ENCODE measurements around the gene PSMB1. TPM values are rescaled to one million over a fixed set of nuclear protein-coding genes. Genes with fewer than 3 reads are reported as not detected.

PSMB1 gene
- total and polyA plus RNA-seq, 9 of the 15 experiments (the other 6 are each of a cell fraction or from before 2014, with no cell fraction given) = 447 to 2,953 (median 884) TPM

- TF ChIP-seq, protein P1, sequence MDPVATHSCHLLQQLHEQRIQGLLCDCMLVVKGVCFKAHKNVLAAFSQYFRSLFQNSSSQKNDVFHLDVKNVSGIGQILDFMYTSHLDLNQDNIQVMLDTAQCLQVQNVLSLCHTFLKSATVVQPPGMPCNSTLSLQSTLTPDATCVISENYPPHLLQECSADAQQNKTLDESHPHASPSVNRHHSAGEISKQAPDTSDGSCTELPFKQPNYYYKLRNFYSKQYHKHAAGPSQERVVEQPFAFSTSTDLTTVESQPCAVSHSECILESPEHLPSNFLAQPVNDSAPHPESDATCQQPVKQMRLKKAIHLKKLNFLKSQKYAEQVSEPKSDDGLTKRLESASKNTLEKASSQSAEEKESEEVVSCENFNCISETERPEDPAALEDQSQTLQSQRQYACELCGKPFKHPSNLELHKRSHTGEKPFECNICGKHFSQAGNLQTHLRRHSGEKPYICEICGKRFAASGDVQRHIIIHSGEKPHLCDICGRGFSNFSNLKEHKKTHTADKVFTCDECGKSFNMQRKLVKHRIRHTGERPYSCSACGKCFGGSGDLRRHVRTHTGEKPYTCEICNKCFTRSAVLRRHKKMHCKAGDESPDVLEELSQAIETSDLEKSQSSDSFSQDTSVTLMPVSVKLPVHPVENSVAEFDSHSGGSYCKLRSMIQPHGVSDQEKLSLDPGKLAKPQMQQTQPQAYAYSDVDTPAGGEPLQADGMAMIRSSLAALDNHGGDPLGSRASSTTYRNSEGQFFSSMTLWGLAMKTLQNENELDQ (CRISPR knock-in tag; IDR thresholded peaks at IDR 0.05; ENCODE audit: borderline replicate concordance) = no peak
- TF ChIP-seq RBM25 (IDR thresholded peaks at IDR 0.05; ENCODE audit: low read depth, low read length, severe bottlenecking) (no peak), FIP1L1 (IDR thresholded peaks at IDR 0.05; ENCODE audit: low read depth, low read length, poor library complexity, severe bottlenecking) (no peak), ZNF57 (CRISPR knock-in tag; IDR thresholded peaks at IDR 0.05) (no peak), IRF2 (CRISPR knock-in tag; IDR thresholded peaks at IDR 0.05) (no peak), RAD21 (CRISPR knock-in tag; conservative IDR thresholded peaks at IDR 0.05 in 1 of 2, IDR thresholded peaks at IDR 0.05 in 1 of 2) (no peak), ARID1B (IDR thresholded peaks at IDR 0.05) (no peak)
- TF ChIP-seq, protein P2, sequence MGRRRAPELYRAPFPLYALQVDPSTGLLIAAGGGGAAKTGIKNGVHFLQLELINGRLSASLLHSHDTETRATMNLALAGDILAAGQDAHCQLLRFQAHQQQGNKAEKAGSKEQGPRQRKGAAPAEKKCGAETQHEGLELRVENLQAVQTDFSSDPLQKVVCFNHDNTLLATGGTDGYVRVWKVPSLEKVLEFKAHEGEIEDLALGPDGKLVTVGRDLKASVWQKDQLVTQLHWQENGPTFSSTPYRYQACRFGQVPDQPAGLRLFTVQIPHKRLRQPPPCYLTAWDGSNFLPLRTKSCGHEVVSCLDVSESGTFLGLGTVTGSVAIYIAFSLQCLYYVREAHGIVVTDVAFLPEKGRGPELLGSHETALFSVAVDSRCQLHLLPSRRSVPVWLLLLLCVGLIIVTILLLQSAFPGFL (CRISPR knock-in tag; IDR thresholded peaks at IDR 0.05) = no peak
Measured at GRCh38 chr6:170512249-170512648, 40.9 kb downstream of the PSMB1 start (continued).

Data from K562 (cell line).